DOHH2 (cell line): Measurements from ENCODE around the gene DMBT1.

ENCODE experiments used
- EZH2phosphoT487 ChIP-seq: fragments of 200-600 bp; sonication (generic); IDR thresholded peaks from 2 replicates; pipeline ENCODE4 v1.6.1; 2017; ENCODE audit warnings: borderline replicate concordance, mild to moderate bottlenecking, antibody characterized with exemption, low read length, moderate library complexity, mixed read lengths
- TF ChIP-seq, protein P1 (sequence below): fragments of 200-600 bp; sonication (generic); IDR thresholded peaks from one replicate; pipeline ENCODE4 v1.5.1; 2014; ENCODE audit warnings: antibody characterized with exemption, mild to moderate bottlenecking, low read depth, low read length; ENCODE audit not compliant: poor library complexity, severe bottlenecking

DNA sequence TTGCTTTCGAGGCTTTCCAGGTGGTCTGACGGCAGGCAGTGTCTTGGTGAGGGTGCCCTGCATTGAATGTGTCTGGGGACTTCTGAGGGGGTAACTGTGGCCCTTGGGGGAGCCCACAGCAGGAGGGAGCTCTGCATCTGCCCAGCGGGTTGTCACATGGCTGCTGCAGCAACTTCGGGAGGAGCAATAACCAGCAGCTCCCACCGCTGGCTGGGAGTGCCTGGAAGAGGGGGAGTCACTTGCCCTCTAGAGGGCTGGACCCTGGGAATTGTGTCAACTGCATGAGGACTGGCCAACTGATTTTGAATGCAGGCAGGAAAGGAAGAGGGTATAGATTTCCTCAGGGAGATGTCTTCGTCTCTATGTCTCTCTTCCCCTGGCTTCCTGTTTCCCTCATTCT lies 112.7 kb downstream of the DMBT1 start:
- TF ChIP-seq, protein P1, sequence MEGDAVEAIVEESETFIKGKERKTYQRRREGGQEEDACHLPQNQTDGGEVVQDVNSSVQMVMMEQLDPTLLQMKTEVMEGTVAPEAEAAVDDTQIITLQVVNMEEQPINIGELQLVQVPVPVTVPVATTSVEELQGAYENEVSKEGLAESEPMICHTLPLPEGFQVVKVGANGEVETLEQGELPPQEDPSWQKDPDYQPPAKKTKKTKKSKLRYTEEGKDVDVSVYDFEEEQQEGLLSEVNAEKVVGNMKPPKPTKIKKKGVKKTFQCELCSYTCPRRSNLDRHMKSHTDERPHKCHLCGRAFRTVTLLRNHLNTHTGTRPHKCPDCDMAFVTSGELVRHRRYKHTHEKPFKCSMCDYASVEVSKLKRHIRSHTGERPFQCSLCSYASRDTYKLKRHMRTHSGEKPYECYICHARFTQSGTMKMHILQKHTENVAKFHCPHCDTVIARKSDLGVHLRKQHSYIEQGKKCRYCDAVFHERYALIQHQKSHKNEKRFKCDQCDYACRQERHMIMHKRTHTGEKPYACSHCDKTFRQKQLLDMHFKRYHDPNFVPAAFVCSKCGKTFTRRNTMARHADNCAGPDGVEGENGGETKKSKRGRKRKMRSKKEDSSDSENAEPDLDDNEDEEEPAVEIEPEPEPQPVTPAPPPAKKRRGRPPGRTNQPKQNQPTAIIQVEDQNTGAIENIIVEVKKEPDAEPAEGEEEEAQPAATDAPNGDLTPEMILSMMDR: no peak
- no peak for TF ChIP-seq EZH2phosphoT487
